DMS79 treated with DMSO at 0.1 percent for 48 hours (cell line): ENCODE results near the gene CHCT1.
"Not testable (repeated sequence)": the region's sequence is repeated elsewhere in the genome, so short reads cannot be mapped to it uniquely, and the experiment has no call there.

Source experiments
- DNase-seq: peaks from one replicate; lab custom pipeline; 2025; lab: John Stamatoyannopoulos, UW

Gene CHCT1

DNA sequence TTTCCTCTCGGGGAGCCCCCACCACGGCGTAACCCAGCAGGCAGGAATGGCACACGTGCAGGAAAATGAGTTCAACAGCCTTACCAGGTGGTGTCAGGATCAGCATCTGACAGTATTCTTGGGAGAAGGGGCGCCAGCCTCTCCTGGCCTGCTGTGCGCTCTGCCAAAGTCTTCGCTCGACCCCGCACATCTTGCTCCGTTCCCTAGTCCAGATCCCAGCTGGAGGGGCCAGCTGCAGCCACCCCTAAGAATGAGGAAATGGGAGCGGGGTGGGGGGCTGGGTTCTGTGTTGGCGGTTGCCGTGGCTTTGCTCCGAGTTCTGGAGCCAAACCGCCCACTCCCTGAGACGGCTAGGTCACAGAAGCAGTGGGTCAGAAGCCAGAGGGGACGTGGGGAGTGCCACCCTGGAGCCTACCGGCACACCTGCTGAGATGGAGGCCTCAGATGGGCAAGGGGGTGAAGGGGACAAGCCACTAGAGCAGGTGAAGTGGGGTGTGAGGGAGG lies at the start of gene CHCT1:
Gene CHCT1, plus strand, starts transcription at position 328 of the 504 bp plus-strand sequence. Its CDS starts 104 bp downstream, at position 432.
- no peak for DNase-seq

DNA sequence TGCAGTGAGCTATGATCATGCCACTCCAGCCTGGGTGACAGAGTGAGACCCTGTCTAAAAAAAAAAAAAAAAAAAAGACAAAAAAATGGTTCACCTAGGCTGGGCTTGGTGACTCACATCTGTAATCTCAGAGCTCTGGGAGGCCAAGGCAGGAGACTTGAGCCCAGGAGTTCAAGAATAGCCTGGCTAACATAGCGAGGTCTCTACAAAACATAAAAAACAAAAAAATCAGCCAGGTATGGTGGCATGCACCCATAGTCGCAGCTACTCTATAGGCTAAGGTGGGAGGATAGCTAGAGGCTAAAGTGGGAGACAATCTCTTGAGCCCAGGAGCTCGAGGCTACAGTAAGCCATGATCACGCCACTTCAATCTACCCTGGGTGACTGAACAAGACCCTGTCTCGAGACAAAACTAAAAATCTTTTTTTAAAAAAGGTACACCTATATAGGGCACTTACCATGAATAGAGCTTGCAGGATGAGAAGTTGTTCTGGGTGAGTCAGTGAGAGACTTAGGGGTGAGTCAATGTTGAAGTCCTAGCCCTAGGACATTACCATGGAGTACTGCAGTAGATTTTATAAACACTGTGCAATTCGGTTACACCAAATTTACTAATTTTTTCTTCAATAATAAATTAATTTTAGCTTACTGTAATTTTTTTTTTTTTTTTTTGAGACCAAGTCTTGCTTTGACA lies 49.4 kb upstream of the CHCT1 start:
- no peak for DNase-seq

DNA sequence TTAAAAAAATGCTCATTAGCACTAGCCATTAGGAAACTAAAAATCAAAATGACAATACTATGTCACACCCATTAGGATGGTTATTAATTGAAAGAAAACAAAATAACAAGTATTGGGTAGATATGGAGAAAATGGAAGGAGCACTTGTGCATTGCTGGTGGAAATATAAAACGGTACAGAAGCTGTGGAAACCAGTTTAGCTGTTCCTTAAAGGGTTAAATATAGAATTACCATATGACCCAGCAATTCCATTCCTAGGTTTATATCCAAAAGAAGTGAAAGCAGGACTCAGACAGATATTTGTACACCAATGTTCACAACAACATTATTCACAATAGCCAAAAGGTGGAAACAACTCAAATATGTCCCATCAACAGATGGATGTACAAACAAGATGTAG lies 44.1 kb upstream of the CHCT1 start:
- DNase-seq, result not testable (repeated sequence)

DNA sequence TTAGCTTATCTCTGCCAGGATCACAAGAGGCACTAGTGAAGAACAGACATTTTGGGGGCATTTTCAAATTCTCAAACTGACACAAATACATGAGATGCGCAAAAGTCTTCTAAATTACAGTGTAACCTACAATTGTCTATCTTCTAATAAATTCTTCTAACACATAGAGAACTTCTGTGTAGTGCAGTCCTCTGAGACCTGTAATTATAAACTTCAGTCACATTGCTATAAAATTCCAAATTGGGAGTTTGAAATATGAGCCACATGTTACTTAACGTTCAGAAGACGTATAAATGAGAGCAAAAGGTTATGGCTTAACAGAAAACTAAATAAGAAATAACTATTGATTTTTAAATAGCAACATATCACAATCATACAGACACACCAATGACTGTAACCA lies 42.8 kb upstream of the CHCT1 start:
- not testable (repeated sequence) for DNase-seq

DNA sequence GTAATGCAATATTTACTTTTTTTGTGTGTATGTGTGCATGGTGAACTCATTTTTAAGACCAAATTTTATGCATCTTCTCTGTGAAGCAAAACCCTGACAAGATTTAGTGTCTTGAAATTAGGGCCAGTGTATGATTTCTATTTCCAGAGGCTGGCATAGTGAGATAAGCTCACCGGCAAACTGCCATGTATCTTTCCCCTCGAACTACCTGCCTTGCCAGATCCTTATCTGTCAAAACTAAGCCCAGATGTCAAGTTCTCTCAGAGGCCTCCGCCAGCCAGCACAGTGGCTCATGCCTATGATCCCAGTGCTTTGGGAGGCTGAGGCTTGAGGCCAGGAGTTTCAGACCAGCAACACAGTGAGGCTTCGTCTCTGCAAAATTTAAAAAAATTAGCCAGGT lies 40.3 kb upstream of the CHCT1 start:
- DNase-seq, result no peak

DNA sequence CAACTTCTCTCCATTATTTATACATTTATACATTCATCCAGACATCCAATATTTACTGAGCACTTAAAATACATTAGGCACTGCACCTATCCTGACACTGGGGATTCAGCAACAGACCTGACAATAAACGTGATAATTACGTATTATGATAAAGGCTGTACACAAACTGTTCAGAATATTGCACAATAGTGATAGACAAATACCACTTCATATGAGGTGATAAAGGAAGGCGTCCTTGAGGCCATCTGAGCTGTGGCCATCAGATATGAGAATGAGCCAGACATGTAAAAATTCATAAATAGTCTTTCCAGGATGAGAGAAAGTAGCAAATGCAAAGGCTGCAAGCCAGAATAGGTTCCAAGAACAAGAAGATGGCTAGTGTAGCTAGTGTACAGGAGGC lies 38.9 kb upstream of the CHCT1 start:
- DNase-seq, result no peak

DNA sequence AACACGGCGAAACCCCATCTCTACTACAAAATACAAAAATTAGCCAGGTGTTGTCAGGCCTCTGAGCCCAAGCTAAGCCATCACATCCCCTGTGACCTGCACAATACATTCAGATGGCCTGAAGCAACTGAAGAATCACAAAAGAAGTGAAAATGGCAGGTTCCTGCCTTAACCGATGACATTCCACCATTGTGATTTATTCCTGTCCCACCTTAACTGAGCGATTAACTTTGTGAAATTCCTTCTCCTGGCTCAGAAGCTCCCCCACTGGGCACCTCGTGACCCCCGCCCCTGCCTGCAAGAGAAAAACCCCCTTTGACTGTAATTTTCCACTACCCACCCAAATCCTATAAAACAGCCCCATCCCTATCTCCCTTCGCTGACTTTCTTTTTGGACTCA lies 37.4 kb upstream of the CHCT1 start:
- not testable (repeated sequence) for DNase-seq

DNA sequence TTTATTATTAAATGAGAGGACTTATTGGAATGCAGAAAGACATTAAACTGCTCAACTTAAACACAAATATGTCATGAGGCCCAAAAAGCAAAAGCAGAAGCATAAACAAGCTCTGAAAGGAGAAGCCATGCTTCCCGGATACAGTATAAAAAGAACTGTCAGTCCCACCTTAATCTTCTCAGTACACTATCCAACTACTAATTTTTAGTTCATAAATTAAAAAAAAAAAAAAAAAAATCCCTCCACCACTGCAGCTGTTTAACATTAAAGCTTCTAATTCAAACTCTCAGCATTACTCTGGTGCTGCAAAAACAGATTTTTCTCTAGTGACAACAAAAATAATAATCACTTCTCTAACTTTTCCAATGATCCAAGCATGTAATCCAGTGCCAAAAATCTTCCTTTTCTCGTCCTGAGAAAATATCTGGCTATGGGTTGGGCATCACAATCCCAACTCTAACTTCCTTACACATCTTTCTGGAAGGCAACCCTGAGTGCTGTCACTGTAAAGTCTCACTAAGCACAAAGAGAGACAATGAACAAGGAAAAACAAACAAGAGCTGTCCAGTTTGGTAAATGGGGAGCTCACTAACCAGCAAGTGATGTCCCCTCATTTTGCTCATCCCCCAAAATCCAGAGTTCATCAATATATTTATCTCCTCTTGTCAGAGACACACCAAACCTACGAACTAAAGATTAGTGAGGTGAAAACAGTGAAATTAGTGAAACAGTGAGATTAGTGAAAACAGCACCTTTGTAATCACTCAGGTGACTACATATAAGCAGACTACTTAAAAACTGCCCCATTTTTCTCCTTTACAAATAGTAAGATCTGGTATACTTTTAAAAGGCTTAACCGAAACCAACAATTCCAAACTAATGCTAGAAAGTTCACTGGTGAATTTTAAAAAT lies 35.9 kb upstream of the CHCT1 start:
- no peak for DNase-seq

DNA sequence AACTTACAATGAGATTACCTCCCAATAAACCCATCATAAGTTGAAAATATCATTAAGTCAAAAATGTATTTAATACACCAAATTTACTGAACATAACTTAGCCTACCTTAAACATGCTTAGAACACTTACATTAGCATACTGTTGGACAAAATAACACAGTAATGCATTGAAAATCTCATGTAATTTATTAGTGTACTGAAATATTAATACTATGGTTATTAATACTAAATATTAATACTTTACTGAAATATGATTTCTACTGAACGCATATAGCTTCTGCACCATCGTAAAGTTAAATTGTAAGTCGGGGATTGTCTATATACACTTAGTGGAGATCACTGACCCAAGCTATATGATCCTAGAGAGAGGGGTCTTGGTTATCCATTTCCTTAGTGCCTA lies 34.6 kb upstream of the CHCT1 start:
- DNase-seq, result no peak

DNA sequence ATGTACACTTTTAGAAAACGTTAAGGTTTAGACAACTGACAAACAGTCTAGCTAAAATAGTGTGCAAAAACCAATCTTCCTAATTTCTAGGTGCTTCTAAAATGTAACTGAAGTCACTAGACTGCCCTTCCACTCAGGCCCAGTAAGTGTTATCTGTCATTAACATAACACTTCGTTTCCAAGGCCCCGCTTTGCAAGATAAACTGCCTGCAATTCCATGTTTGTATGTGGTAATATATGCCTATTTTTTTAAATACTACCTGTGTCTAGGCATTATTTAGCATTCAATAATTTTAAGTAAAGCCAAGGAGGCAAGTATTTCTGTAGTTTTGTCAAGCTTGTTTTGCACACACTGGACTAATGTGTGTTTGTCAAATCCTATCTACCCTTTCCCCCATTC lies 33.5 kb upstream of the CHCT1 start:
- no peak for DNase-seq

DNA sequence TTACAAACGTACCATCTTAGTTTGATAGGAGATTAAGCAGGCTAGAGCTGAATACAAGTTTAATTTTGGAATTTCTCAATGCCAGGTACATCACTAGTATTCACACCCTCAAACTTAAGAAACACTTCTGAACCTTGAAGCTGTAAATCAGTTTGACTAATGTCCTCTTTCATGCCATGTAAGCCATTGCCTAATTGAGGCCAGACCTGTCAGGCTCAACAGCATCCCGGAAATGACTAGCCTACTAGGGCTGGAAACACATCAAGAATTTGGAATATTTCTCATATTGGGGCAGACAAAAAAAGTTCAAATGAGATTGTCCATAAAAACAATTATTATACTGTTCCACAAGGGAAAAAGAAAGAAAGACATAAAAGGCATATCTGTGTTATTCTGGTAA lies 32.1 kb upstream of the CHCT1 start:
- no peak for DNase-seq

DNA sequence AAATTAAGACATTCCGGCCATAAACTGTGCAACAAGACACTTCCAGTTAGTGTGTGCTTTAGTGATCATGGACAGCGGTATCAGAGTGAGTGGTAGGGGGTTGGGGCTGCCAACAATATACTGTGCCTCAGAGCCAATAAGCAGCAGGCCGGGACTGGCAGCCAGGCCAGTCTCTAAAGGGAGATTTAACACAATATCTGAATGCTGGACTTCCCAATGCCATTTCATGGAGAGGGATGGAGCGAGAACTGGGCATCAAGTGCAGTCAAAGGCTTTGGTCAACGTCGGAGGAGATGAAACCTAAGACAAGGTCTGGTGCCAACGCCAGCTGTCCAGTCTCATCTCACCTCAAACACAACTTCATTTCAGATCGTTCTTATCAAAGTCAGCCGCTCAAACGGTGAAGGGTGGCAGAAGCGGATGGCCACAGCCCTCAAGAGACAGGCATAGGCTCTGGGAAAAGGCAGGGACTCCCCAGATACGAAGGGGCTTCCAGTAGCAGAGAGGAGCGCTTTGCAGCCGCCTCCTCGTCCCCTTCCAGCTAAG lies 31.3 kb upstream of the CHCT1 start:
- no peak for DNase-seq

DNA sequence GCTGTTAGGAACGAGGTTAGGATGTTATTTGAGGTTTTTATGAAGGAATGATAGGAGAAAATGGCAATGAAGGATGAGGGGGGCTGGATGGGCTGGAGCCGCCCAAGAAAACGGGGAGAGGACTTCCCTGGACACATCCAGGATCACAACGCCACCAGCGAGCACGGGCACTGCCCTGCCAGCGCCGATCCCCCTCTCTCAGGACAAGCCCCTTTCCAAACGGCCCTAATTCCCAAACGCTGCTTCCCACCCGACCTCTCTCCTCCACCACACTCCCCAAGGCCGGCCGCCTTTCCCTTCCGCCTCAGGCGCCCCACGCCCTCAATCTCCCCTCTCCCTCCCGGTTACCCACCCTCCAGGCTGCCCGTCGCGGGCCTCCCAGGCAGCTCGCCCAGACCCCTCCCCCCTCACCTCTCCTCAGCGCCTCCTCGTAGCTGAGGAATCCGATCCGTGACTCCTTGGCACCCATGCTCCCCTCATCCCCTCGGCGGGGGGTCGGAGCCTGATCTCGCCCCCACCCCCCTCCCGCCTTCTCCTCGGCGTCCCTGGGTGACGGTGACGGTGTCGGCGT lies 30.7 kb upstream of the CHCT1 start:
- DNase-seq, result peak; percentile 52

DNA sequence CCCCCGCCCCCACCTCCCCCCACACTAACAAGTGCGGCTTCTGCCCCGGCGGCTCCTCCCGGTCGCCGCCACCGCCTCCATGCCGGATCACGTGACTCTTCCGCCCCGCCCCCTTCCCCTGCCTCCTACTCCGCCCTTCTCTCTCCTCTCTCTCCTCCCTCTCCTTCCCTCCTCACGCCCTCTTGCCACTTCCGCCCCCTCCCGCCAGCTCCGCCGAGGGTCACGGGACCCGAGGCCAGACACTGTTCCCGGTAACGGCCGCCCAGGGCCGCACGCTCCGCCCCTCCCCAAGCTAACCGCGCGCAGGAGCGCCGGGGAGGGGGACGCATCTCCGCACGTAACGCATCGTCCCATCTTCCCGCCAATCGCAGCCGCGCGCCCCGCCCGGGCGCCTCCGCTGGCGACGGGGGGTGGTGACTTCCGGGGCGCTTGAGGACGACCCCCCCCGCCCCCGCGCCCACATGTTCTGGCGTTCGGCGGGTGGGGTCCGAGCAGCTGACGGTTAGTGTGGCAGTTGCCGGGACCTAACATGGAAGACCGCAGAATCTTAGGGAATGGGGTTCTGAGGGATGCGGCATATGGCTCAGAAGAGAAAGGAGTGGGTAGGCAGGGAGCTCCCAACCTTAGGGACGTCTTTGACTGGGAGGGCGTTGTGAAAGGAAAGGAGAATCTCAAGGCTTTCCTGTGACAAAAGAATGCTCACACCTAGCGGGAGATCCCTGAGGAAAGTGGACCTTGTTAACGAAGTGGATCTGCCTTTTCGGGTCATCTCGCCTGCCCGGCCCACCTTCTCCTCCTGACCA lies 30.0 kb upstream of the CHCT1 start, which contains the start of gene USP32:
Gene USP32, minus strand, starts transcription at position 92 of the 803 bp plus-strand sequence. CDS start 194 bp downstream, outside the sequence.
- peak; percentile 85 for DNase-seq

DNA sequence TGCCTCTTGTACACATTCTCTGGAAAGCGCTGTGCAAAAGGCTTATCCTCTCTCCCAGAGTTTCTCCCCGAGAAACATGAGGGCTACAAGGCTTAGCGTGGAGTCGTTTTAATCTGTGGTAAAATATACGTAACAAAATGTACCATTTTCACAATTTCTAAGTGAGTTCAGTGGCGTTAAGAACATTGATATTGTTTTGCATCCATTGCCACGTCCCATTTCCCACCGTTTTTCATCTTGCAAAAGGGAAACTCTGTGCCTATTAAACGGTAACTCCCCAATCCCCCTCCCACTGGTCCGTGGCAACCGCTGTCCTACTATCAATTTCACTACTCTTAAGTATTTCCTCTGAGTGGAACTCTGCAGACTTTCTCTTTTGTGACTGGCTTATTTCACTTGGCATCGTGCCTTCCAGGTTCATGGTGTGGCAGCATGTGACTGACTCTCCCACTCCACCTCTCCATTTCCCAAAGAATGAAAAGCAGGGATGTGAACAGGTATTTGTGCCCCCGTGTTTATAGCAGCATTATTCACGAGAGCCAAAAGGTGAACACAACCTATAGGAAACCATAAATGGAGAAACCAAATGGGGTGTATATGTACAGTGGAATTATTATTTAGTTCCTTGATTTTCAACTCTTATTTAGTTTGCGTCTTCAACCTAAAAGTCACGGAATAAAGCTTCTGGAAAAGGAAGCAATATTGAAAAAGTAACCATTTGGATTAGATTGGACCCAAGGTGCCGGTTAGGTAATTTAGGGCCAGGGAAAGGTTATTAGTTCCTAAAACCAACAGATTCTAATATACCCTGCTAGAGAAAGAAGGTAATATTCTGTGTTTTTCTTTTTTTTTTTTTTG lies 29.2 kb upstream of the CHCT1 start:
- peak; percentile 33 for DNase-seq

DNA sequence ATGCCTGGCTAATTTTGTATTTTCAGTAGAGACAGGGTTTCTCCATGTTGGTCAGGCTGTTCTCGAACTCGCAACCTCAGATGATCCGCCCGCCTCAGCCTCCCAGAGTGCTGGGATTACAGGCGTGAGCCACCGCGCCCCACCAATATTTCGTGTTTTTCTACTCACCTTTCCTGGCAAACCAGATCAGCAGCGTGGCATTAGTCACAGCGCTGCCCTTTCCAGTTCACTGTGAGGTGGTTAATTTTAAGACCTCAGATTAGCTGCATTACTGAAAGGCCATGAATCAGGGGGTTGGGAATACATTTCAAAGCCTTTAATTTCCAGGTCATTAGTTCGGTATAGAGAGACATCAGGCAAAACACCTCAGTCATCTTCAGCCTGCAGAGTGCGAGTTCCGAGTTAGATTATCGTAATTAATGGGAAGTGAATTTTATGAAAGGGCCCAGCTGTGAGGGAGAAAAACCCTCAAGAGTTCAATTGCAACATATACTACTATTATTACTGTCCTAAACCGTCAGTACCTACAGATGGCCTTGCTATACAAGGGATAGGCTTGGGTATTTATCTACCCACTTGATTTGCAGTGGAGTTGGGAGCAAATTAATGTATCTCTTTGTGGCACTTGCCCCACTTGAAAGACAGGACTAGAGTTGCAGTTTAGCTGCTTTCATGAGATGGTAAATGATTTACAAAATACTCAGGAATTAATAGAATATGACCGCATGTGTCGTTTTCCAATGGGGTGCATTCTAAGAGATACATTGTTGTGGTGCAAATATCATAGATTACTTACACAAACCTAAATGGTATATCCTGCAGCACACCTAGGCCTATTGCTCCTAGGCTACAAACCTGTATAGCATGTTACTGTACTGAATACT lies 28.2 kb upstream of the CHCT1 start:
- no peak for DNase-seq

DNA sequence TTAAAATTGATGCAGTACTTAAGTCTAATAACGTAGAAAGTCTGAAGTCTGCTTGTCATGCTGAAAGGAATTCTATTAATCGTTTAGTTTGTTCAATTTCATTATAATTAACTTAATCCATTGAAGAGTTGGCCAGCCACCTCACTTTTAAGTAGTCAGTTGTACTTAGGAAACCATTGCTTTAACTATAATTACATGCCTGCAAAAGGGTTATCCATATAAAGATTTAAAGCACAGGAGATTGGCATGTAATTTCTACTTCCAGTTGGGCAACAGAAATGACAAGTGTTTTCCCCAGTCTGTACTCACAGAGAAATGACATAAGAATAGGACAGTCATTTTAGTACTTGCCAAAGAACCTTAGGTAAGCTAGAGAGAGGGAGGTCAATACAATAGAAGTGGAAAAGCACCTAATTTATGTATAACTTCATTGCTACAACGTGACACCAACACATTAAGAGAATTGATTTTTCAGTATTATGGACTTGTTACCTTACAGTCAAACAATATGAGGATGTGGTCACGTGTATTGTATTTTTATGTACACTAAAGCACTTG lies 26.7 kb upstream of the CHCT1 start:
- no peak for DNase-seq

DNA sequence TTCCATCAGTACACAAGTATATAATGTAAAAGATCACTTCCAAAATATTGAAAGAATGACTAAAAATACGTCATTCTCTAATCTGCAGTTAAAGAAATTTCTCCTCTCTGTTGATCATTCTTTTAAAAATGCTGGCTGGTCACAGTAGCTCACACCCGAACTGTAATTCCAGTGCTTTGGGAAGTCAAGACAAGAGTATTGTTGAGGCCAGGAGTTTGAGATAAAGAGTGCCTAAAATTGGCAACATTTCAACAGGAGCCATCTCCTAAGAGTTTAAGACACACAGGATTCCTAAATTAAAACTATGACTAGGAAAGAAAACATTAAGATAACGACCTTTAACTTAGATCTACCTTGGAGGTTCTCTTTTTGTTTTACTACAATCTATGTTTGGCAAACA lies 25.9 kb upstream of the CHCT1 start:
- DNase-seq, result no peak
